Omental fat pad (tissue), 4 donors: Measurements from ENCODE around the gene CTAG2. TPM values are rescaled to one million over a fixed set of nuclear protein-coding genes. Genes with fewer than 3 reads are reported as not detected.

Experiments
- ATAC-seq: fragments of 150-250 bp; one replicate; pipeline ENCODE4 v1.9.1; 2016; ENCODE audit warnings: mild to moderate bottlenecking, moderate library complexity; ENCODE audit not compliant: low FRiP score
- DNase-seq: peaks from one replicate; pipeline ENCODE4 v3.0.0-alpha.2; 2019; ENCODE audit warnings: low spot score
- CTCF ChIP-seq, 3 donors: fragments of 450-650 bp; IDR thresholded peaks; one replicate each; pipeline ENCODE4 v1.5.1; 2016 to 2017; ENCODE audit warnings: antibody characterized with exemption in 3 of 3, mild to moderate bottlenecking in 3 of 3, moderate library complexity in 2 of 3
- total RNA-seq, 4 donors: library from RNA; depleted of rRNA; stranded (reverse); fragments of >200 nt; gene quantifications; one replicate each; pipeline ENCODE4 v1.1.0, GENCODE V29; 2016

The CTAG2 gene
- total RNA-seq, 4 donors from 2014 or later, result not detected

- TF ChIP-seq CTCF (IDR thresholded peaks at IDR 0.05), result no peak
- DNase-seq (no peak), ATAC-seq (no peak)
Observed at GRCh38 chrX:154661170-154661569, 7.8 kb upstream of the CTAG2 start.

- no peak for TF ChIP-seq CTCF (IDR thresholded peaks at IDR 0.05)
- DNase-seq, result no peak
Observed at GRCh38 chrX:154660541-154660940, 7.2 kb upstream of the CTAG2 start.

GRCh38 chrX:154658957-154659356 lies 5.6 kb upstream of the CTAG2 start:
- no peak for ATAC-seq
- DNase-seq, result no peak
- no peak for TF ChIP-seq CTCF (IDR thresholded peaks at IDR 0.05)

More at GRCh38 chrX:154660541-154660940, 7.2 kb upstream of the CTAG2 start:
- ATAC-seq, result no peak

GRCh38 chrX:154658187-154658586 lies 4.8 kb upstream of the CTAG2 start:
- DNase-seq, result no peak
- ATAC-seq, result no peak
- TF ChIP-seq CTCF (IDR thresholded peaks at IDR 0.05), result no peak

GRCh38 chrX:154657226-154657805 lies 3.9 kb upstream of the CTAG2 start:
- TF ChIP-seq CTCF (IDR thresholded peaks at IDR 0.05), result no peak
- DNase-seq (no peak), ATAC-seq (no peak)

- TF ChIP-seq CTCF (IDR thresholded peaks at IDR 0.05), result no peak
- ATAC-seq (no peak), DNase-seq (no peak)
Observed at GRCh38 chrX:154655786-154656185, 2.4 kb upstream of the CTAG2 start.

GRCh38 chrX:154655346-154655745 lies 2.0 kb upstream of the CTAG2 start:
- ATAC-seq (no peak), DNase-seq (no peak)
- no peak for TF ChIP-seq CTCF (IDR thresholded peaks at IDR 0.05)
